WTC11 (cell line): Measurements from ENCODE around the gene CNN2. TPM values are rescaled to one million over a fixed set of nuclear protein-coding genes. Genes with fewer than 3 reads are reported as not detected.

ENCODE experiments used
- ATAC-seq: fragments of 200-7000 bp; cut with Tn5 transposase; 2 replicates; pipeline ENCODE4 v1.10.0; 2021; ENCODE audit warnings: mild to moderate bottlenecking, moderate library complexity
- CTCF ChIA-PET: fragments of 300-600 bp; sonication (Branson Sonifier 250); formaldehyde crosslinking; loops from one replicate; lab custom pipeline; 2021; ENCODE audit warnings: antibody characterized with exemption; lab: Charles Lee
- POLR2A ChIA-PET: fragments of 350-600 bp; sonication (Branson Sonifier 250); formaldehyde crosslinking; loops from one replicate; lab custom pipeline; 2021; ENCODE audit warnings: antibody characterized with exemption; lab: Charles Lee
- DNase-seq: peaks from one replicate; pipeline ENCODE4 v3.0.0; 2021; ENCODE audit warnings: low spot score
- H3K27ac Mint-ChIP-seq: 2 replicates; pipeline ENCODE4 v1.8.0; 2021; ENCODE audit warnings: mixed read lengths
- H3K27me3 Mint-ChIP-seq: 2 replicates; pipeline ENCODE4 v1.8.0; 2021; ENCODE audit warnings: low read depth, mild to moderate bottlenecking, moderate library complexity, mixed read lengths
- H3K36me3 Mint-ChIP-seq: 2 replicates; pipeline ENCODE4 v1.8.0; 2021; ENCODE audit warnings: mixed read lengths
- H3K4me1 Mint-ChIP-seq: 2 replicates; pipeline ENCODE4 v1.8.0; 2022; ENCODE audit warnings: mixed read lengths
- H3K4me3 Mint-ChIP-seq: 2 replicates; pipeline ENCODE4 v1.8.0; 2021; ENCODE audit warnings: mild to moderate bottlenecking, moderate library complexity, mixed read lengths
- H3K9me3 Mint-ChIP-seq: 2 replicates; pipeline ENCODE4 v1.8.0; 2021; ENCODE audit warnings: mixed read lengths
- ATF1 ChIP-seq: sonication (generic); formaldehyde crosslinking; IDR thresholded peaks from 2 replicates; pipeline ENCODE4 v1.8.1; 2023; ENCODE audit warnings: mild to moderate bottlenecking, moderate library complexity, missing genetic modification reagents
- ATF2 ChIP-seq: sonication (generic); formaldehyde crosslinking; IDR thresholded peaks from 2 replicates; pipeline ENCODE4 v1.8.1; 2022; ENCODE audit warnings: low read depth, missing genetic modification reagents, borderline replicate concordance
- ATF3 ChIP-seq: sonication (generic); formaldehyde crosslinking; conservative IDR thresholded peaks from 2 replicates; pipeline ENCODE4 v1.8.1; 2022; ENCODE audit warnings: mild to moderate bottlenecking, missing genetic modification reagents
- CDX4 ChIP-seq: fragments of 250-450 bp; sonication (Bioruptor Pico); IDR thresholded peaks from 2 replicates; pipeline ENCODE4 v1.9.0; 2021; ENCODE audit warnings: moderate library complexity, mild to moderate bottlenecking, inconsistent platforms, borderline replicate concordance
- CREM ChIP-seq: sonication (generic); formaldehyde crosslinking; IDR thresholded peaks from 2 replicates; pipeline ENCODE4 v1.8.1; 2022; ENCODE audit warnings: mild to moderate bottlenecking, missing genetic modification reagents, moderate library complexity
- E2F1 ChIP-seq: sonication (generic); formaldehyde crosslinking; IDR thresholded peaks from 2 replicates; pipeline ENCODE4 v1.8.0; 2022; ENCODE audit warnings: mild to moderate bottlenecking, missing genetic modification reagents
- ETV6 ChIP-seq: sonication (generic); formaldehyde crosslinking; IDR thresholded peaks from 2 replicates; pipeline ENCODE4 v1.8.1; 2022; ENCODE audit warnings: mild to moderate bottlenecking, missing genetic modification reagents
- FOXJ3 ChIP-seq: sonication (generic); formaldehyde crosslinking; IDR thresholded peaks from 2 replicates; pipeline ENCODE4 v1.9.0; 2021; ENCODE audit warnings: missing genetic modification reagents, mild to moderate bottlenecking, borderline replicate concordance
- FOXP1 ChIP-seq: sonication (generic); formaldehyde crosslinking; IDR thresholded peaks from 2 replicates; pipeline ENCODE4 v1.8.0; 2022; ENCODE audit warnings: missing genetic modification reagents, mild to moderate bottlenecking, moderate library complexity, borderline replicate concordance
- GTF2I ChIP-seq: fragments of 250-450 bp; sonication (Bioruptor Pico); conservative IDR thresholded peaks from 2 replicates; pipeline ENCODE4 v1.4.0; 2021; ENCODE audit warnings: mild to moderate bottlenecking
- HMGA2 ChIP-seq: fragments of 250-450 bp; sonication (Bioruptor Pico); IDR thresholded peaks from 2 replicates; pipeline ENCODE4 v1.4.0; 2021; ENCODE audit warnings: mild to moderate bottlenecking, moderate library complexity
- IRF2 ChIP-seq: sonication (generic); formaldehyde crosslinking; IDR thresholded peaks from 2 replicates; pipeline ENCODE4 v1.8.0; 2022; ENCODE audit warnings: low read depth, missing genetic modification reagents, borderline replicate concordance
- MAX ChIP-seq: sonication (generic); formaldehyde crosslinking; IDR thresholded peaks from 2 replicates; pipeline ENCODE4 v1.8.0; 2022; ENCODE audit warnings: mild to moderate bottlenecking, missing genetic modification reagents
- NR2C2 ChIP-seq: sonication (generic); formaldehyde crosslinking; IDR thresholded peaks from 2 replicates; pipeline ENCODE4 v1.8.0; 2022; ENCODE audit warnings: mild to moderate bottlenecking, missing genetic modification reagents
- PREB ChIP-seq: sonication (generic); formaldehyde crosslinking; IDR thresholded peaks from 2 replicates; pipeline ENCODE4 v1.8.1; 2022; ENCODE audit warnings: mild to moderate bottlenecking, missing genetic modification reagents, moderate library complexity, borderline replicate concordance
- RELA ChIP-seq: sonication (generic); formaldehyde crosslinking; IDR thresholded peaks from 2 replicates; pipeline ENCODE4 v1.8.1; 2022; ENCODE audit warnings: missing genetic modification reagents, mild to moderate bottlenecking, borderline replicate concordance
- SMAD3 ChIP-seq: sonication (generic); formaldehyde crosslinking; IDR thresholded peaks from 2 replicates; pipeline ENCODE4 v1.8.0; 2022; ENCODE audit warnings: missing genetic modification reagents, mild to moderate bottlenecking, borderline replicate concordance
- SP1 ChIP-seq: sonication (generic); formaldehyde crosslinking; conservative IDR thresholded peaks from 2 replicates; pipeline ENCODE4 v1.8.1; 2022; ENCODE audit warnings: missing genetic modification reagents
- TCF7 ChIP-seq: sonication (generic); formaldehyde crosslinking; IDR thresholded peaks from 2 replicates; pipeline ENCODE4 v1.8.0; 2022; ENCODE audit warnings: mild to moderate bottlenecking, low read depth, missing genetic modification reagents, moderate library complexity
- ZBTB21 ChIP-seq: sonication (generic); formaldehyde crosslinking; IDR thresholded peaks from 2 replicates; pipeline ENCODE4 v1.8.1; 2023; ENCODE audit warnings: mild to moderate bottlenecking, missing genetic modification reagents, borderline replicate concordance
- ZBTB43 ChIP-seq: sonication (generic); formaldehyde crosslinking; IDR thresholded peaks from 2 replicates; pipeline ENCODE4 v1.8.1; 2023; ENCODE audit warnings: mild to moderate bottlenecking, missing genetic modification reagents
- ZNF317 ChIP-seq: sonication (generic); formaldehyde crosslinking; IDR thresholded peaks from 2 replicates; pipeline ENCODE4 v1.8.1; 2023; ENCODE audit warnings: low read depth, mild to moderate bottlenecking, moderate library complexity, missing genetic modification reagents, borderline replicate concordance
- ZNF416 ChIP-seq: fragments of 250-450 bp; sonication (Bioruptor Pico); IDR thresholded peaks from 2 replicates; pipeline ENCODE4 v1.9.0; 2021; ENCODE audit warnings: mild to moderate bottlenecking, inconsistent platforms
- ZNF532 ChIP-seq: fragments of 250-450 bp; sonication (Bioruptor Pico); IDR thresholded peaks from 2 replicates; pipeline ENCODE4 v1.9.0; 2021; ENCODE audit warnings: mild to moderate bottlenecking, borderline replicate concordance
- ZNF671 ChIP-seq: fragments of 250-450 bp; sonication (Bioruptor Pico); IDR thresholded peaks from 2 replicates; pipeline ENCODE4 v1.8.0; 2021; ENCODE audit warnings: mild to moderate bottlenecking
- total RNA-seq: library from RNA; stranded (reverse); gene quantifications from 3 replicates; pipeline ENCODE4 v1.2.3, GENCODE V29; 2021

CNN2 gene
- total RNA-seq, 1 experiment from 2014 or later: 390 TPM

GRCh38 chr19:996051-996838 is 30.2 kb upstream of the CNN2 start:
- ChIA-PET CTCF (interaction anchor here (0.7 to 4.0 kb wide), 9 partner anchors 12 to 248 kb away, joined by 3 to 20 read pairs (median 5); partner anchors contain the start of genes ARHGAP45 and WDR18), POLR2A (interaction anchor here (0.6 to 1.4 kb wide), 5 partner anchors 8 to 77 kb away, joined by 3 to 5 read pairs (median 4); partner anchors contain the start of gene CNN2)
- no peaks in the 10 kb centered on the region for H3K9me3 Mint-ChIP-seq
- H3K4me3 Mint-ChIP-seq: peak overlapping the region; percentile 57
- DNase-seq (peak; percentile 67), ATAC-seq (peak; percentile 8)
- H3K27ac Mint-ChIP-seq: no peak overlapping the region
- peaks cover 5% of the 10 kb centered on the region; the same call in 1 of the 2 replicates for H3K4me1 Mint-ChIP-seq
- H3K36me3 Mint-ChIP-seq: peaks cover 4% of the 10 kb centered on the region; the same call in 1 of the 2 replicates
- peaks cover 39% of the 10 kb centered on the region for H3K27me3 Mint-ChIP-seq
- TF ChIP-seq ZNF532: no peak
- TF ChIP-seq IRF2 (CRISPR knock-in tag): no peak
- no peak for TF ChIP-seq HMGA2 (CRISPR knock-in tag)
- TF ChIP-seq ATF3 (CRISPR knock-in tag): no peak
- peak; percentile 59; the same call in 1 of the 2 replicates for TF ChIP-seq SMAD3 (CRISPR knock-in tag)
- TF ChIP-seq GTF2I (CRISPR knock-in tag): no peak
- peak; percentile 65; the same call in 1 of the 2 replicates for TF ChIP-seq ZBTB21
- no peak for TF ChIP-seq NR2C2 (CRISPR knock-in tag)
- TF ChIP-seq MAX (CRISPR knock-in tag): peak; percentile 56; the same call in 1 of the 2 replicates
- no peak for TF ChIP-seq E2F1
- TF ChIP-seq ATF2 (CRISPR knock-in tag): no peak
- peak; percentile 80; the same call in 1 of the 2 replicates for TF ChIP-seq CREM (CRISPR knock-in tag)
- no peak for TF ChIP-seq FOXJ3 (CRISPR knock-in tag)
- TF ChIP-seq ATF1: no peak
- TF ChIP-seq ZNF317 (CRISPR knock-in tag): peak; percentile 41; the same call in 1 of the 2 replicates
- TF ChIP-seq CDX4 (CRISPR knock-in tag): no peak
- no peak for TF ChIP-seq ZNF671 (CRISPR knock-in tag)
- TF ChIP-seq ETV6: 0 out of 2 replicates have a peak, but pooled peaks have one; percentile 24
- no peak for TF ChIP-seq FOXP1
- no peak for TF ChIP-seq RELA (CRISPR knock-in tag)
- TF ChIP-seq PREB (CRISPR knock-in tag): no peak
- no peak for TF ChIP-seq ZBTB43 (CRISPR knock-in tag)
- TF ChIP-seq ZNF416 (CRISPR knock-in tag): peak; percentile 53; the same call in 1 of the 2 replicates
- peak; percentile 38; the same call in 1 of the 2 replicates for TF ChIP-seq SP1 (CRISPR knock-in tag)
- no peak for TF ChIP-seq TCF7 (CRISPR knock-in tag)
